GM12801 (cell line): ENCODE data around the gene OSGIN1.

Source experiments
- TF ChIP-seq, protein P1 (sequence below): IDR thresholded peaks from one replicate; pipeline ENCODE4 v1.5.1; 2011; ENCODE audit warnings: control low read depth; ENCODE audit not compliant: insufficient read length; ENCODE audit errors: extremely low read depth

OSGIN1 gene

DNA sequence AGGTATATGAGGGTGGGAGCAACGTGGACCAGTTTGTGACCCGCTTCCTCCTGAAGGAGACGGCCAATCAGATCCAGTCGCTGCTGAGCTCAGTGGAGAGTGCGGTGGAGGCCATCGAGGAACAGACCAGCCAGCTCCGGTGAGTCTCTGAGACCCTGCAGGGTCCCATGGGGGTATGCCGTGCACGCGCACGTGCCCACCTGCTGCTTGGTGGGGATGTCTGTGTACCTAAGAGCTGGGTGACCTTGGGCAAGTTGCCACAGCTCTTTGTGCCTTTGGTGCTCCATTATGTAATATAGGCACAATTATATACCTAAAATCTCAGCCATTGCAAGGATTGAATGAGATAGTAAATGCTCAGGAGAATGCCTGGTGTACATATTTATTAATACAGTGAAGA, 37.5 kb downstream of the OSGIN1 start:
- TF ChIP-seq, protein P1, sequence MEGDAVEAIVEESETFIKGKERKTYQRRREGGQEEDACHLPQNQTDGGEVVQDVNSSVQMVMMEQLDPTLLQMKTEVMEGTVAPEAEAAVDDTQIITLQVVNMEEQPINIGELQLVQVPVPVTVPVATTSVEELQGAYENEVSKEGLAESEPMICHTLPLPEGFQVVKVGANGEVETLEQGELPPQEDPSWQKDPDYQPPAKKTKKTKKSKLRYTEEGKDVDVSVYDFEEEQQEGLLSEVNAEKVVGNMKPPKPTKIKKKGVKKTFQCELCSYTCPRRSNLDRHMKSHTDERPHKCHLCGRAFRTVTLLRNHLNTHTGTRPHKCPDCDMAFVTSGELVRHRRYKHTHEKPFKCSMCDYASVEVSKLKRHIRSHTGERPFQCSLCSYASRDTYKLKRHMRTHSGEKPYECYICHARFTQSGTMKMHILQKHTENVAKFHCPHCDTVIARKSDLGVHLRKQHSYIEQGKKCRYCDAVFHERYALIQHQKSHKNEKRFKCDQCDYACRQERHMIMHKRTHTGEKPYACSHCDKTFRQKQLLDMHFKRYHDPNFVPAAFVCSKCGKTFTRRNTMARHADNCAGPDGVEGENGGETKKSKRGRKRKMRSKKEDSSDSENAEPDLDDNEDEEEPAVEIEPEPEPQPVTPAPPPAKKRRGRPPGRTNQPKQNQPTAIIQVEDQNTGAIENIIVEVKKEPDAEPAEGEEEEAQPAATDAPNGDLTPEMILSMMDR = no peak

DNA sequence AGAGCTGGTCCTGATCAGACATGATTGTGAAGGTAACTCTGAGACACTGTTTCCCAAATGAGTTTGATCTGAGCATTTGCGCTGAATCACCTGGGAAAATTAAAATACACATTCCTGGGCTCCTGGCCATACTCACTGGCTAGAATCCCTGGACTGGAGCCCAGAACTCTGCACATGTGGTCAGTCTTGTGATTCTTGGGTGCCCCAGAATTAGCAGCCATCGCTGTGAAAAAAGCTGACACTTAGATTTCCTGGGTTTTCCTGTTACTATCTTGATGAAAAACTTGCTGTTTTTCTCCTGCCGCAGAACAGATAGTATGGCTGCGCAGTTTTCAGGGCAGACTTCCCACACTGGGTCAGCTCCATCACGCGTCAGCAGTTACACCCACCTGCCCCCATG, 39.6 kb downstream of the OSGIN1 start:
- TF ChIP-seq, protein P1 = no peak

DNA sequence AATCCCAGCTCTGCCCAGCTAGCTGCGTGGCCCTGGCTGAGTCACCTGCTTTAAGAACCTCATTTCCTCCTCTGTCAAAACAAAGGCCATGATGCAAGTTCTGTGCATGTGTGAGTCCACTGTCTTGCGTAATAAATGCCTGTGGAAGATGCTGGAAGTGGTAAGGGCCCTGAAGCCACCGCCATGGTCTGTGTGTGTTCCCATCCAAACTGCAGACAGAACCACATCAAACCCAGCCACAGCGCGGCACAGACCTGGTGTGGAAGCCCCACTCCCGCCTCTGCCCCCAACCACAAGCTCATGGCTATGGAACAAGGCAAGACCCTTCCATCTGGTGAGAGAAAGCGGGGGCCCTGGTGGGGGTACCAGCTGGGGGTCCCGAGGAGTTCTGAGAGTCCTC, 41.0 kb downstream of the OSGIN1 start:
- TF ChIP-seq, protein P1 = no peak

DNA sequence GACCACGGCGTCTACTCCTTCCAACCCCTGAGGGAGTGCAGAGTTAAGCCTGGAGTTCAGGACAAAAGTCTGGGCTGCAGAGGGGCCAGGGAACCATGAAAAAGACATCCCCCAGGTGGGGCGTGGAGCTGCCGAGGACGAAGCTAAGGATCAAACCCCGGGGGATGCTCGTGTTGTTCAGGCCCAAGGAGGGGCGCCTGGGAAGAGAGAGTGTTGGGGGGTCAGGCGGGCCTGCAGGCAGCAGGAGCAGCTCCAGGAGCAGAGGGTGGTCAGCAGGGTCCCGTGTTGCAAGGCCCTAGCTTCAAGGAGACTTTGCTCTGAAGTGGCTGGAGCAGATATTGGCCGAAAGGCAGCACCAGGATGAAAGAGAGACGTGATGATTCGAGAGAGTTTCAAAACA, 41.7 kb downstream of the OSGIN1 start:
- TF ChIP-seq, protein P1 = no peak

DNA sequence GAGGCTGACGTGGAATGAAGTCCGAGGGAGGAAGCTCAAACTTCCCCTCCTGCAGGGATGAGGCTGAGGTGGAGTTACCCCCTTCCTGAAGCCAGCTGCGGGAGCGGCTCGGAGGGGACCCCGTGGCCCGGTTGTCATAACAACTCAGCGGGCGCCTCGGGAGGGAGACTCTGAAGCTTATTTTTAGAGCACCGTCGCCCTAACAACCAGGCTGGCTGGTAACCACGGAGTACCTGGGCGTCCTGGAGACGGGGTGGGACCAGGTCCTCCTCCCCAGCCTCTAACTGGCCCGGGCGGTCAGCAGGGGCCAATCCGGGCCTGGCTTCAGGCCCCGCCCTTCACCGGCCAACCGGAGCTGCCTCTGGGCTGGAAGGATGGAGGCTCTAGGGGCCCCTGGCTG, 42.7 kb downstream of the OSGIN1 start:
- TF ChIP-seq, protein P1 = no peak

DNA sequence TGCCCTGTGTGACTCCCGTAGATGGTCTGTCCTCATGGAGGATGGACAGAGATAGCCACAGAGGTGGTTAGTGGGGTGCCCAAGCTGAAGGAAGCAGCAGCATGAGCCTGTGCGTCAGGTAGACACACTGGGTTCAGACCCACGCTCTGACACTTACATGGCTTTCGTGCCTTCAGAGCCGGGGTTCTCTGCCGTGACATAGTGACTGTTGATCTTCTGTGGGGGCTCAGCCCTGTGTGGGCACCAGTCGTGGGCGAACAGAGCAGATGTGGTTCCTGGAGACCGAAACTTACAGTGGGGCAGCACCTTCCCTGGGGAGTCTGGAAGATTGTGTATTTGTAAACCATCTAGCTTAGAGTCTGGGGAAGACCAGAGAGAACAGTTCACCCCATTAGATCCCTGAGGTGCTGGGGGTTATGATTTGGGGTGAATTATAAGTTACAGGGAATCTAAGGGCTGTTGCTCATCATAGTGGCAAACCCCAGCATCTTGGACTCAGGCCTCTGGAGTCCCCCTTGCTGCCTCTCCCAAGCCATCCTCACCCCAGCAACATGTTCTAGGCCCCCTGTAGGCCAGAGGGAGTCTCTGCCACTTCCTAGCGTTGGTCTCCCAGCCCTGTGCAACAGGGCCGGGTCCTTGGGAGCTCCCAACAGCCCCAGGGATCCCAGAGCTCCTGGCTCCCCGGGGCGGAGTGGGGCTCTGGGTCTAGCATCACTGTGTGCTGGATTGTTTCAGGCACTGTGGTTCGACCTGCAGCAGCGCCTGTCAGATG, 43.6 kb downstream of the OSGIN1 start:
- TF ChIP-seq, protein P1 = no peak

DNA sequence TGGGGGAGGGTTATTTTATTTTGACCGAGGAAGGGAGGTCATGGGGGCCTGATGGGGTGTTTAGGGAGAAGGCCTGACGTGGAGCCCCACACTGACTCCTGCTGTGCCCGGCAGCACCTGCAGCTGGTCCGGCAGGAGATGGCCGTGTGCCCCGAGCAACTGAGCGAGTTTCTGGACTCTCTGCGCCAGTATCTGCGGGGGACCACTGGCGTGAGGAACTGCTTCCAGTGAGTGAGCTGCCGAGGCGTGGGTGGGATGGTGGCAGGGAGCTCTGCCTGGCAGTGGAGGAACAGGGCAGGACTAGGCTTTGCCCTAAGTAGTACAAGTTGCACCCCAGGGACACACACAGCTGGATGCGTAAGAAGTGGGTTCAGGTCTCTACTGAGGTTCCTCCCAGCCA, 45.1 kb downstream of the OSGIN1 start:
- TF ChIP-seq, protein P1 = no peak
